Naive B cell (primary cell): ENCODE results near the gene PIR. TPM values are rescaled to one million over a fixed set of nuclear protein-coding genes. Genes with fewer than 3 reads are reported as not detected.
A peak's percentile ranks its signal among the peaks of the same experiment; 100 is the strongest.

ENCODE experiments used
- ATAC-seq, 2 donors: fragments of 150-1000 bp; cut with Tn5 transposase; 2 replicates each; pipeline ENCODE4 v1.10.0; 2021; ENCODE audit warnings: low read depth in 2 of 2, mild to moderate bottlenecking in 2 of 2, moderate library complexity in 2 of 2
- DNase-seq: peaks from one replicate; pipeline ENCODE4 v3.0.0; 2022
- H3K27ac Mint-ChIP-seq, 6 donors: one replicate each; pipeline ENCODE4 v1.8.0; 2020 to 2022; ENCODE audit warnings: mild to moderate bottlenecking in 6 of 6, mixed read lengths in 6 of 6, moderate library complexity in 5 of 6, inconsistent platforms in 2 of 6
- H3K27me3 Mint-ChIP-seq, 3 donors: one replicate each; pipeline ENCODE4 v1.8.0; 2021 to 2022; ENCODE audit warnings: mixed read lengths in 3 of 3, mild to moderate bottlenecking in 1 of 3
- H3K36me3 Mint-ChIP-seq, 2 donors: one replicate each; pipeline ENCODE4 v1.8.0; 2020 to 2022; ENCODE audit warnings: mixed read lengths in 2 of 2, inconsistent platforms in 1 of 2, mild to moderate bottlenecking in 1 of 2
- H3K4me1 Mint-ChIP-seq, 3 donors: one replicate each; pipeline ENCODE4 v1.8.0; 2020 to 2022; ENCODE audit warnings: mixed read lengths in 3 of 3, inconsistent platforms in 1 of 3, mild to moderate bottlenecking in 1 of 3, moderate library complexity in 1 of 3
- H3K4me3 Mint-ChIP-seq, 8 donors: one replicate each; pipeline ENCODE4 v1.8.0; 2020 to 2022; ENCODE audit warnings: mild to moderate bottlenecking in 8 of 8, mixed read lengths in 8 of 8, moderate library complexity in 8 of 8, inconsistent platforms in 2 of 8
- H3K9me3 Mint-ChIP-seq, 7 donors: one replicate each; pipeline ENCODE4 v1.8.0; 2020 to 2022; ENCODE audit warnings: mixed read lengths in 7 of 7, mild to moderate bottlenecking in 5 of 7, inconsistent platforms in 2 of 7, moderate library complexity in 1 of 7
- polyA plus RNA-seq, 6 donors: library from polyadenylated mRNA; unstranded; fragments of 300-500 nt; fragmentation: Illumina TruSeq; gene quantifications; one replicate each; pipeline ENCODE4 v1.2.3, GENCODE V29; 2021; ENCODE audit warnings: low read depth in 6 of 6

The PIR gene
- polyA plus RNA-seq, 6 donors from 2014 or later, result not detected

GRCh38 chrX:15505101-15505500, 12.0 kb upstream of the PIR start:
- Mint-ChIP-seq H3K4me1 (no peaks in the 10 kb centered on the region), H3K9me3 (no peaks in the 10 kb centered on the region), H3K4me3 (no peak overlapping the region), H3K27me3 (peaks cover 5 to 63% (median 16%) of the 10 kb centered on the region in 3 donors), H3K27ac (no peak overlapping the region), H3K36me3 (no peaks in the 10 kb centered on the region)
- ATAC-seq, result no peak
- no peak for DNase-seq

- Mint-ChIP-seq H3K27ac (no peak overlapping the region), H3K36me3 (no peaks in the 10 kb centered on the region), H3K4me3 (no peak overlapping the region), H3K27me3 (peaks cover 5 to 63% (median 16%) of the 10 kb centered on the region in 3 donors), H3K4me1 (no peaks in the 10 kb centered on the region), H3K9me3 (no peaks in the 10 kb centered on the region)
- no peak for DNase-seq
- no peak for ATAC-seq
Observed at GRCh38 chrX:15504661-15505060, 11.5 kb upstream of the PIR start.

DNA sequence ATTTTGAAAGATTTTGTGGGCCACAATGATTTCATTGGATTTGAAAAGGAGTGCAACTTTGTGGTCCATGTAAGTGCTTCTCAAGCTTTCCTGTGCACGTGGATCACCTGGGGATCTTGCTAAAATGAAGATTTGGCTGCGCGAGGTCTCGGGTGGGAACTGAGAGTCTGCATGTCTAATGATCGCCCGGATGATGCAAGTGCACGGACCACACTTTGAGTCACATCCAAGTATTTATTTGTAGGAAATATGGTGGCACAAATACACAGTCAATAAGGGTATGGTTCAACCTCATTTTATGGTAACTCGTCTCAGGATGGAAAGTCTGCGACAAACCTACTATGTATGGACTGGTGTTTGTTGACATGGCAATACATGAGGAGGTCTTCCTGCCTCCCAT, 8.4 kb upstream of the PIR start:
- H3K4me1 Mint-ChIP-seq, result peaks cover 0 to 7% (median 3%) of the 10 kb centered on the region in 3 donors
- peaks cover 5 to 74% (median 25%) of the 10 kb centered on the region in 3 donors for H3K27me3 Mint-ChIP-seq
- ATAC-seq (no peak), DNase-seq (no peak)
- H3K27ac Mint-ChIP-seq, result no peak overlapping the region
- no peaks in the 10 kb centered on the region for H3K9me3 Mint-ChIP-seq
- no peaks in the 10 kb centered on the region for H3K36me3 Mint-ChIP-seq
- H3K4me3 Mint-ChIP-seq, result no peak overlapping the region

DNA sequence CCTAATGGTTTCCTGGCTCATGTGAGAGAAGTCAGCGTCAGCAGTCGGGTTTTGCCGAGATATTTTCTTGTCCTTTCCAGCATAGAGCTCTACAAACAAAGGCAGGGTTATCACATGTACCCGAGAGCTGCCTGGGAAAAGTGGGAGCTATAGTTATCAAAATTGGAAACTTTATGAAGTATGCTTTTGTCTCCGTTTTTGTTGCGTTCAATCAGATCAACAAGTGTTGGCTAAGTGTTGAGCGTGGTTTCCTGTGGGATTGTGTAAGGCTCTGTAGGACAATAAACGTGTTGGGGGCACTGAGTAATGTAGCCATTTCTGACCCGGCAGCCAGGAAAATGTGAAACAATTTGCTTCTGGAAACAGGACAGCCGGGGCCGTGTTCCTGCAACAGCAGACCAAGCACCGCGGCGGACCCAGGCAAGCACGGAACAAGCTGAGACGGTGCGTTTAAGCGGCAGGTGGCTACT, 7.4 kb upstream of the PIR start, which contains the start of gene BMX:
Gene BMX, plus strand, starts transcription at position 311 of the 470 bp plus-strand sequence. CDS start 7,547 bp downstream, outside the sequence.
- peaks cover 0 to 7% (median 3%) of the 10 kb centered on the region in 3 donors for H3K4me1 Mint-ChIP-seq
- no peaks in the 10 kb centered on the region for H3K9me3 Mint-ChIP-seq
- H3K36me3 Mint-ChIP-seq, result no peaks in the 10 kb centered on the region
- no peak for ATAC-seq
- H3K27me3 Mint-ChIP-seq, result peaks cover 9 to 77% (median 25%) of the 10 kb centered on the region in 3 donors
- no peak for DNase-seq
- H3K27ac Mint-ChIP-seq, result peak within 1 kb of the TSS in 1 of 6 donors; percentile 69
- H3K4me3 Mint-ChIP-seq, result no peak within 1 kb of the TSS

- ATAC-seq, result no peak
- no peaks in the 10 kb centered on the region for H3K36me3 Mint-ChIP-seq
- no peak for DNase-seq
- H3K9me3 Mint-ChIP-seq, result no peaks in the 10 kb centered on the region
- H3K27me3 Mint-ChIP-seq, result peaks cover 9 to 74% (median 25%) of the 10 kb centered on the region in 3 donors
- H3K27ac Mint-ChIP-seq, result no peak overlapping the region
- no peak overlapping the region for H3K4me3 Mint-ChIP-seq
- peaks cover 0 to 7% (median 3%) of the 10 kb centered on the region in 3 donors for H3K4me1 Mint-ChIP-seq
Observed at GRCh38 chrX:15499976-15500375, 6.8 kb upstream of the PIR start.

GRCh38 chrX:15498741-15499140, 5.6 kb upstream of the PIR start:
- Mint-ChIP-seq H3K4me1 (peaks cover under 1 to 8% (median 3%) of the 10 kb centered on the region in 3 donors), H3K4me3 (no peak overlapping the region), H3K27me3 (peaks cover 11 to 72% (median 32%) of the 10 kb centered on the region in 3 donors), H3K9me3 (no peaks in the 10 kb centered on the region), H3K36me3 (no peaks in the 10 kb centered on the region), H3K27ac (no peak overlapping the region)
- DNase-seq, result no peak
- no peak for ATAC-seq

GRCh38 chrX:15497865-15498264, 4.7 kb upstream of the PIR start:
- H3K4me1 Mint-ChIP-seq, result peaks cover 3 to 17% (median 9%) of the 10 kb centered on the region in 3 donors
- no peak overlapping the region for H3K27ac Mint-ChIP-seq
- no peaks in the 10 kb centered on the region for H3K9me3 Mint-ChIP-seq
- DNase-seq (peak; percentile 30), ATAC-seq (peak; percentile 58 to 60)
- H3K4me3 Mint-ChIP-seq, result no peak overlapping the region
- H3K36me3 Mint-ChIP-seq, result no peaks in the 10 kb centered on the region
- peaks cover 14 to 73% (median 35%) of the 10 kb centered on the region in 3 donors for H3K27me3 Mint-ChIP-seq

GRCh38 chrX:15496824-15497223, 3.7 kb upstream of the PIR start:
- no peak for ATAC-seq
- peaks cover 14 to 73% (median 32%) of the 10 kb centered on the region in 3 donors for H3K27me3 Mint-ChIP-seq

DNA sequence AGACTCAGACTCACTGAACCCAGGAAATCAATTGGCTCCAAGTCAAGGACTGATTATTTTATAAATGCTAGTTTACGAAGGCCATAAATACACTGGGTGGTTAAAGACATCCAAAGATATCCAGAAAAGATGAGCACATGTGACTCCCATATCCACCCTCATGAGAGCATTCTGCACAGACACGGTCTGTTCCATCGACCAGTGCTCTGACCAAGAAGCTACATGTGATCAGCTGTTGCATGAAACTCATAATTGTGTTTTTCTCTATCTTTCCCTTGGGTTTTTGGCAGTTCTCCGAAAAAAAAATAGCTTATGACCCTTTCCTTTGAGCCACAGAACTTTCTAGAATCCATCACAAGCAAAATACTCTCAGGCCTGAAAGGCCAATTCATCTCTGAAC, 2.7 kb upstream of the PIR start:
- ATAC-seq (no peak), DNase-seq (no peak)
- H3K9me3 Mint-ChIP-seq, result peaks cover 0 to 4% (median 0%) of the 10 kb centered on the region in 7 donors
- H3K4me1 Mint-ChIP-seq, result peaks cover 3 to 18% (median 9%) of the 10 kb centered on the region in 3 donors
- no peak overlapping the region for H3K27ac Mint-ChIP-seq
- H3K27me3 Mint-ChIP-seq, result peaks cover 11 to 82% (median 26%) of the 10 kb centered on the region in 3 donors
- H3K4me3 Mint-ChIP-seq, result no peak overlapping the region
- H3K36me3 Mint-ChIP-seq, result no peaks in the 10 kb centered on the region

More at GRCh38 chrX:15496824-15497223, 3.7 kb upstream of the PIR start:
- Mint-ChIP-seq H3K9me3 (peaks cover 0 to 2% (median 0%) of the 10 kb centered on the region in 7 donors), H3K27ac (no peak overlapping the region), H3K4me1 (peaks cover 3 to 18% (median 9%) of the 10 kb centered on the region in 3 donors), H3K4me3 (no peak overlapping the region), H3K36me3 (no peaks in the 10 kb centered on the region)
- DNase-seq, result no peak

DNA sequence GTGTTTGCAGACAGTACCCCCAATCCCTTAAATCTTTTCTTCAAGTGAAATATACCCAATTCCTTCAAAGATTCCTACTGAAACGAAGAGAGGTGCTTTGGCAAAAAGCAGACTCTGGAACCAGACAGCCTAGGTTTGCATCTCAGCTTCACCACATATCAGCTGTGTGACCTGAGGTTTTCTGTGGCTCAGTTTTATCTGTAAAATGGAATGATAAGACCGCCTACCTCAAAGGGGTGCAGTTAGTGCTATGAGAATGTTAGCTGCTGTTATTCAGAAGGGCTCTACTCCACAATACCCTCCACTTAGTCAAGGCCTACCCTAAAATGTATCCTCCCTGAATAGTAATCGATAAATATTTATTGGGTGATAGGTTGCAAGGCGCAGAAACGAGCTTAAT, 664 bp downstream of the PIR start:
- peaks cover 11 to 57% (median 19%) of the 10 kb centered on the region in 3 donors for H3K27me3 Mint-ChIP-seq
- no peaks in the 10 kb centered on the region for H3K36me3 Mint-ChIP-seq
- no peak for DNase-seq
- no peak overlapping the region for H3K27ac Mint-ChIP-seq
- ATAC-seq, result no peak
- peaks cover 0 to 4% (median 0%) of the 10 kb centered on the region in 7 donors for H3K9me3 Mint-ChIP-seq
- peak overlapping the region in 3 of 8 donors; percentile 54 to 81 (median 80) for H3K4me3 Mint-ChIP-seq
- peaks cover 0 to 11% (median 9%) of the 10 kb centered on the region in 3 donors for H3K4me1 Mint-ChIP-seq

GRCh38 chrX:15483891-15484290, 9.2 kb downstream of the PIR start:
- H3K27ac Mint-ChIP-seq, result no peak overlapping the region
- H3K4me3 Mint-ChIP-seq, result no peak overlapping the region
- no peak for DNase-seq
- peaks cover 0 to 15% (median 13%) of the 10 kb centered on the region in 3 donors for H3K27me3 Mint-ChIP-seq
- no peak for ATAC-seq
- peaks cover 0 to 4% (median 0%) of the 10 kb centered on the region in 7 donors for H3K9me3 Mint-ChIP-seq
- H3K4me1 Mint-ChIP-seq, result no peaks in the 10 kb centered on the region
- no peaks in the 10 kb centered on the region for H3K36me3 Mint-ChIP-seq

DNA sequence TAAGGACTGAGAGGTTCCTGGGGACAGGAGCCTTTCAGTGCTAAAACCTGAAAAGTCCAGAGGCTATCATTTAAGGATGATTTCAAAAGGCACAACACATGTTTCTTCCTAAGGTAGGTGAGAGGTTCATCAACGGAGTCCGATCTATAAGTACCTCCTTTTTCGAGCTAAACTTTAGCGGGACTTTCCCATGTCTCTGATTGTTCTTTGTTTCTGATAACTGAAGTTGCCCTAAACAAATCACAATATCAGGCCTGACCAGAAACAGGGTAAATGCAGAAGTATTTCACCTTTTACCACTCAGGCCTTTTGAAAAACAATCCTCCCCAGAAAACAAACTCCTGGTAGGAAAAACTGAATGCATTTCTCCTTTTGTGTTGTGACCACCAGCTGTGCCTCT, 17.6 kb downstream of the PIR start:
- ATAC-seq (no peak), DNase-seq (no peak)
- H3K9me3 Mint-ChIP-seq, result peaks cover 0 to 2% (median 0%) of the 10 kb centered on the region in 7 donors
- no peaks in the 10 kb centered on the region for H3K4me1 Mint-ChIP-seq
- no peak overlapping the region for H3K4me3 Mint-ChIP-seq
- H3K27me3 Mint-ChIP-seq, result peaks cover 9 to 17% (median 9%) of the 10 kb centered on the region in 3 donors
- no peak overlapping the region for H3K27ac Mint-ChIP-seq
- no peaks in the 10 kb centered on the region for H3K36me3 Mint-ChIP-seq

GRCh38 chrX:15475021-15475420, 18.1 kb downstream of the PIR start:
- Mint-ChIP-seq H3K36me3 (no peaks in the 10 kb centered on the region), H3K27me3 (peaks cover 9 to 17% (median 9%) of the 10 kb centered on the region in 3 donors), H3K4me3 (no peak overlapping the region), H3K4me1 (no peaks in the 10 kb centered on the region), H3K9me3 (peaks cover 0 to 2% (median 0%) of the 10 kb centered on the region in 7 donors), H3K27ac (no peak overlapping the region)
- no peak for DNase-seq
- no peak for ATAC-seq

DNA sequence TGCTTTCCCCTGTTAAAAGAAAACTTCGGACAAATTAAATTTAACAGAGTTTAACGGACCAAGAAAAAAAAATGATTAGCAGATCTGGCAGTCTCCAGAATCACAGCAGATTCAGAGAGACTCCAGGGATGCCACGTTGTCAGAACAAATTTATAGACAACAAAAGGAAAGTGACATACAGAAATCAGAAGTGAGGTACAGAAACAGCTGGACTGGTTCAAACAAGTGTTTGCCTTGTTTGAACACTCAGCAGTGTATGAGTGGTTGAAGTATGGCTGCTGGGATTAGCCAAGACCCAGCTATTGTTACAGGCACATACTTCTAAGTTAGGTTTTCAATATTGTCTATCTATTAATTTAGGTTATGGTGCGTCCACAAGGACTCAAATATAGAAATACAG, 19.1 kb downstream of the PIR start:
- Mint-ChIP-seq H3K4me1 (no peaks in the 10 kb centered on the region), H3K4me3 (no peak overlapping the region), H3K27me3 (peaks cover 9 to 17% (median 9%) of the 10 kb centered on the region in 3 donors), H3K9me3 (peaks cover 0 to 2% (median 0%) of the 10 kb centered on the region in 7 donors), H3K36me3 (no peaks in the 10 kb centered on the region), H3K27ac (no peak overlapping the region)
- DNase-seq, result no peak
- no peak for ATAC-seq
